ENCODE measurements around the gene RERE. TPM values are rescaled to one million over a fixed set of nuclear protein-coding genes. Genes with fewer than 3 reads are reported as not detected.

Gene RERE
- total RNA-seq, 4 donors from 2014 or later, result 51.2 to 1,226 (median 253) TPM

GRCh38 chr1:8411803-8412182, 405.6 kb downstream of the RERE start:
- no peaks in the 10 kb centered on the region for H3K9me3 ChIP-seq
- no peaks in the 10 kb centered on the region for H3K36me3 ChIP-seq
- DNase-seq, result no peak
- H3K27me3 ChIP-seq, result no peaks in the 10 kb centered on the region
- intact Hi-C loops (cut with DNase I; ENCODE audit: low total_unique reads), result no loop called here
- peaks cover 30 to 40% of the 10 kb centered on the region in 2 donors for H3K4me1 ChIP-seq
- TF ChIP-seq POLR2A (IDR thresholded peaks at IDR 0.05), result no peak
- no peak for TF ChIP-seq CTCF (IDR thresholded peaks at IDR 0.05)
- peak overlapping the region; percentile 81 to 95 for H3K27ac ChIP-seq
- H3K4me3 ChIP-seq, result peak overlapping the region in 1 of 2 donors; percentile 0

GRCh38 chr1:8410791-8411190, 406.6 kb downstream of the RERE start:
- H3K4me1 ChIP-seq, result peaks cover 30 to 43% of the 10 kb centered on the region in 2 donors
- no peak for TF ChIP-seq POLR2A (IDR thresholded peaks at IDR 0.05)
- no peak for TF ChIP-seq CTCF (IDR thresholded peaks at IDR 0.05)
- no peak for DNase-seq

GRCh38 chr1:8409606-8410005, 407.8 kb downstream of the RERE start:
- H3K9me3 ChIP-seq, result no peaks in the 10 kb centered on the region
- TF ChIP-seq POLR2A (IDR thresholded peaks at IDR 0.05) (no peak), CTCF (IDR thresholded peaks at IDR 0.05) (no peak)
- DNase-seq, result no peak
- no peaks in the 10 kb centered on the region for H3K27me3 ChIP-seq
- H3K36me3 ChIP-seq, result no peaks in the 10 kb centered on the region
- peak overlapping the region; percentile 81 to 95 for H3K27ac ChIP-seq
- intact Hi-C loops (cut with DNase I; ENCODE audit: low total_unique reads), result no loop called here
- H3K4me3 ChIP-seq, result peak overlapping the region in 1 of 2 donors; percentile 5
- peaks cover 30 to 43% of the 10 kb centered on the region in 2 donors for H3K4me1 ChIP-seq

More at GRCh38 chr1:8410791-8411190, 406.6 kb downstream of the RERE start:
- Histone ChIP-seq H3K4me3 (no peak overlapping the region), H3K27ac (peak overlapping the region; percentile 81 to 95), H3K9me3 (no peaks in the 10 kb centered on the region), H3K36me3 (no peaks in the 10 kb centered on the region), H3K27me3 (no peaks in the 10 kb centered on the region)
- intact Hi-C loops (cut with DNase I; ENCODE audit: low total_unique reads), result no loop called here

GRCh38 chr1:8409106-8409505, 408.3 kb downstream of the RERE start:
- DNase-seq, result no peak
- Histone ChIP-seq H3K9me3 (no peaks in the 10 kb centered on the region), H3K27me3 (no peaks in the 10 kb centered on the region), H3K36me3 (no peaks in the 10 kb centered on the region), H3K4me1 (peaks cover 30 to 43% of the 10 kb centered on the region in 2 donors), H3K4me3 (peak overlapping the region in 1 of 2 donors; percentile 5), H3K27ac (peak overlapping the region; percentile 81 to 95)
- intact Hi-C loops (cut with DNase I; ENCODE audit: low total_unique reads), result no loop called here
- TF ChIP-seq POLR2A (IDR thresholded peaks at IDR 0.05) (no peak), CTCF (IDR thresholded peaks at IDR 0.05) (peak; percentile 40 to 53 (median 44))

GRCh38 chr1:8408151-8408839, 409.1 kb downstream of the RERE start:
- intact Hi-C loops (cut with DNase I; ENCODE audit: low total_unique reads), result no loop called here
- Histone ChIP-seq H3K9me3 (no peaks in the 10 kb centered on the region), H3K27ac (peak overlapping the region; percentile 81 to 95), H3K4me3 (no peak overlapping the region), H3K36me3 (no peaks in the 10 kb centered on the region), H3K27me3 (no peaks in the 10 kb centered on the region), H3K4me1 (peaks cover 30 to 38% of the 10 kb centered on the region in 2 donors)
- TF ChIP-seq POLR2A (IDR thresholded peaks at IDR 0.05) (peak in 1 of 2 donors; percentile 4), CTCF (IDR thresholded peaks at IDR 0.05) (no peak)
- DNase-seq, result peak; percentile 76 to 91

All from uterus (tissue), 4 donors.